Measurements from ENCODE around the gene MGLL.

The MGLL gene

DNA sequence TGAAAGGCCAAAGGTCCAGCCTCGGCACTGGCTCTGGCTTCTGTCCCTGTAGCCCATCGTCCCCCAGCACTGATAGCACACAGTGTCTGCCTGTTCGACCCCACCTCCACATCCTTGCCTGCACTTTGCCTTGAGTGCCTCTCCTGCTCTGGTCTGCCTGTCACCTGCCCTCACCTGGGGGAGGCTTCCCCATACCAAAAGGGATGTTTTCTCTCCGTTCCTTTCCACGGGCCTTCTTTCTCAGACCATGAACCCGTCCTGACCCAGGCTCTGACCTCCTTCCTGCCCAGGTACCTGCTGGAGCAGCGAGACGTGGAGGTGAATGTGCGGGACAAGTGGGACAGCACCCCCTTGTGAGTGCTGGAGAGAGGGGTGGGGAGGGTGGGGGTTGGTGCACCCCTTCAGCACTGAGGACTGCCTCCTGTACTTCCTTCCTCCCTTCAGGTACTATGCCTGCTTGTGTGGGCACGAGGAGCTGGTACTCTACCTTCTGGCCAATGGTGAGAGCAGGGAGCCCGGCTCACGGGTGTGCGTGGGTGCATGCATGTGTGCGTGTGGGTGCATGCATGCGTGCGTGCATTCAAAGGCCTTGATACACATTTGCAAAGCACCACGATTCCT, 148.1 kb downstream of the MGLL start:
- DNase-seq (ENCODE audit: low read depth), result no peak

- DNase-seq (ENCODE audit: low read depth), result no peak
Observed at GRCh38 chr3:127673191-127674100, 148.9 kb downstream of the MGLL start.

DNA sequence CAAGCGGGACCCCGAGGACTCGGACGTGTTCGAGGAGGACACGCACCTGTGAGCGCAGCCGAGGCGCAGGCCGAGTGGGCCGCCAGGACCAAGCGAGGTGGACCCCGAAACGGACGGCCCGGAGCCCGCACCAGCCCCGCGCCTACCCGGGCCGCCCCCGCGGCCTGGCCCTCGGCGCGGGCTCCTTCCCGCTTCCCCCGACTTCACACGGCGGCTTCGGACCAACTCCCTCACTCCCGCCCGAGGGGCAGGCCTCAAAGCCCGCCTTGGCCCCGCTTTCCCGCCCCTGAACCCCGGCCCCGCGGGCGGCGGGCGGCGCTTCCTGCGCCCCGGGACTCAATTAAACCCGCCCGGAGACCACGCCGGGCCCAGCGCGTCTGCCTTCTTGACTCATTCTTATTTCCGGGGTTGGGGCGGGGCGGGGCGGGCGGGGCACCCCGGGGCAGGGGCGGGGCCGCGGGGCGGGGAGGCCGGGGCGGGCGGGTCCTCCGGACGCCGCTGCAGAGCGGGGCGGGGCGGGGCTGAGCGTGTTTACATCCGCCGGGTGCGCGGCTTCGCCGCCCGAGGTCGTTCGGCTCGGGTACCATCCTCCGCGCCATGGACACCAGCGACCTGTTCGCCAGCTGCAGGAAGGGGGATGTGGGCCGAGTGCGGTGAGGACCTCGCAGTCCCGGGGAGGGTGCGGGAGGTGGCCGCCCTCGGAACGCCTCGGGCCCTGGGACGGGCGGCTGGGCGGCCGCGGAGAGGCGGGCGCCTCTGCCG, 149.7 kb downstream of the MGLL start, which contains the start of gene ABTB1:
ABTB1 (plus strand) TSS at position 524 of the 762 bp plus-strand sequence; CDS start at position 598, 74 bp downstream.
- no peak for DNase-seq (ENCODE audit: low read depth)

GRCh38 chr3:127671523-127672428, 150.5 kb downstream of the MGLL start:
- DNase-seq (ENCODE audit: low read depth), result no peak

DNA sequence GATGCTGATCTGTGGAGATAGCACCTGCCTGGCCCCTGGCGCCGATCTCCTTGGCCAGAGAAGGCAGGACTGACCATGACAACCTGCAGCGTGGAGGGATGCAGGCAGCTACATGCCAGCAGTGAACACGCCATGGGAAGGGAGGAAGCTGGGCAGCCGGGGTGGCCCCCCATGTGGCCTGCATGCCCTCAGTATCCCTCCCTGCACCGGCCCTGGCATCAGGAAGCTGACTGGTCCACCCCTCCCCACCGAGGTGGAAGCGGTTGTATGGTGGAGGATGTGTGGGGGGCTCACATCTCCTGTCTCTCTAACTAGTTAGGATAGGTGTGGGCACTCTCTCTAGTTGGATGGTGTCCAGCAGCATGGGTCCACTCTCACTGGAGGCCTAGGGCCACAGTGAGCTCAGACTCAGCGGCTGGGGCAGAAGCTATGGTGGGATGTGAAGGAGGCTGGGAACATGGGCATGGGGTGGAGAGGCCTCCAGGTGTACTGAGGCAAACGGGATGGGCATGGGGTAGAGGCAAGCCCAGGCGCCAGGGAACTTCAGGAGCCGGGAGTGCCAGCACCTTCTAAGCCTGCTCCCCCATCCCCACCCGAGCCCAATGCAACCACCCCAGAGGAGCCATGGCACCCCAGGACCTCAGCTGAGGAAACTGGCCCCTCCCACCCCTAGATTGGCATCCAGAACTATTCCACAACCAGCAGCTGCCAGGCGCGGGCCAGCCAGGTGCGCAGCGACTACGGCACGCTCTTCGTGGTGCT, 151.4 kb downstream of the MGLL start:
- no peak for DNase-seq (ENCODE audit: low read depth)

DNA sequence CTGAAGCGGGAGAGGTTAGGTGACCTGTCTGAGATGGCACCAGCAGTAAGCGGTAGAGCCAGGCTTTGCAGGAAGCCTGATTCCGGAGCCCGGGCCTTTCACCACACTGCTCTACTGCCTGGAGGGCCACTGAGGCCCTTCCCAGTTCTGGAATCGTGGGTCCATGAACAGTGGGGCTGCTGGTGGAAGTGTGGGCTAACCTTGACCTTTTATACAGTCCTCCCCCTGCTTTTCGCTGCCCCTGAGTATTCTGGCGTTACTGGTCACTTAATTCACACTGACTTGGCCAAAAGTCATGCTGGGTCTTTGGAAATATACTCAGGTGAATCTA, 152.1 kb downstream of the MGLL start:
- no peak for DNase-seq (ENCODE audit: low read depth)

DNA sequence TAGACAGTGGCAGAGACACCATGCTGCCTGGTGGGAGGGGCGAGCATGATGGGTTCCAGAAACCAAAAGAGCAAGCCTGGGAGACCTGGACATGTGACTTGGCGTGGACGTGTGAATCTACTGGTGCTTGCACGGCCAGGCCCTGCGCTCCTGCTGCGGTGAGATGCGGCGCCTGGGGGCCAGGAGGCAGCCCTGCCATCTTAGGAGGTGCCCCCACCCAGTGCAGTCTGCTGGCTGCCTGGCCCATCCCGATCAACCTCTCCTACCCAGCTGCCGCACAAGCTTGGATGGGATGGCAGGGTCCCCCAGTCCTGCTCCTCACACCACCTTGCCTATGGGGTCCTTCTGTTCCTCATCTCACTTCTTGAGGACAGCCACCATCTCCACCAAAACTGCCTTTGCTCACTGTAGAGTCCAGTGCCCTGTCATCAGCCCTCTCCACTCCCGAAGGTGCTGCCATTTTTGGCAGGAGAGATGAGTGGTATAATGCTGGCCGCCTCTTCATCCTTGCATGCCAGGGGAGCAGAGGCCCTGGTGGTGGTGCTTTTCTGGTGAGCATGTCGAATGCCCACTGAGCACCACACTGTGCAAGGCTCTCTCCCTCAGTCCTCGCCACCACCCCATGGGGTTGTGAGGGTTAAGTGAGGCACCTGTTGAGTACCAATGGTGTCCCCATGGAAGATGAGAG, 152.6 kb downstream of the MGLL start:
- DNase-seq (ENCODE audit: low read depth), result no peak

GRCh38 chr3:127668906-127669305, 153.4 kb downstream of the MGLL start:
- no peak for DNase-seq (ENCODE audit: low read depth)

- DNase-seq (ENCODE audit: low read depth), result no peak
Observed at GRCh38 chr3:127667119-127667681, 155.1 kb downstream of the MGLL start.

- DNase-seq (ENCODE audit: low read depth), result no peak
Observed at GRCh38 chr3:127666676-127667075, 155.6 kb downstream of the MGLL start.

DNA sequence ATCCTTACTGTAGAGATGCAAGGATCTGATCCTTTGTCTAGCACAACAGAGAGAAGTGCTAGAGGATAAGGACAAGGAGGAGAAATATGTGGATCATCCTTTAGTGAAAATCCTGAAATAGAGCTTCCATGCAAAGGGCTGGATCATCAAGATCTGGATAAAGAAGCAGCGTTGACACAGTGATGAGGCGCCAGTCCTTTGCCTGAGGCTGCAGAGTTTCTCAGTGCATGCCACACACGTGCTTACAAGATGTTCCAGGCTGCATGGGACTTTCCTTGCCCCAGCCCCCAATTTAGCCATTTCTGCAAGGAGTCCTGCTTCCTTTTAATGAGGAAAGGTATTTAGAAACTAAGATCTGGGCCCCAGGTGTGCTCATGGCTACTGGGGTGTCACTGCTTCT, 156.7 kb downstream of the MGLL start:
- DNase-seq (ENCODE audit: low read depth), result no peak

- DNase-seq (ENCODE audit: low read depth), result no peak
Observed at GRCh38 chr3:127665165-127665564, 157.2 kb downstream of the MGLL start.

- DNase-seq (ENCODE audit: low read depth), result no peak
Observed at GRCh38 chr3:127663151-127663550, 159.2 kb downstream of the MGLL start.

- DNase-seq (ENCODE audit: low read depth), result no peak
Observed at GRCh38 chr3:127662001-127662469, 160.3 kb downstream of the MGLL start.

GRCh38 chr3:127661600-127661999, 160.7 kb downstream of the MGLL start:
- no peak for DNase-seq (ENCODE audit: low read depth)

- no peak for DNase-seq (ENCODE audit: low read depth)
Observed at GRCh38 chr3:127660621-127661251, 161.6 kb downstream of the MGLL start.

- no peak for DNase-seq (ENCODE audit: low read depth)
Observed at GRCh38 chr3:127658234-127658633, 164.1 kb downstream of the MGLL start.

- no peak for DNase-seq (ENCODE audit: low read depth)
Observed at GRCh38 chr3:127656906-127657305, 165.4 kb downstream of the MGLL start.

DNA sequence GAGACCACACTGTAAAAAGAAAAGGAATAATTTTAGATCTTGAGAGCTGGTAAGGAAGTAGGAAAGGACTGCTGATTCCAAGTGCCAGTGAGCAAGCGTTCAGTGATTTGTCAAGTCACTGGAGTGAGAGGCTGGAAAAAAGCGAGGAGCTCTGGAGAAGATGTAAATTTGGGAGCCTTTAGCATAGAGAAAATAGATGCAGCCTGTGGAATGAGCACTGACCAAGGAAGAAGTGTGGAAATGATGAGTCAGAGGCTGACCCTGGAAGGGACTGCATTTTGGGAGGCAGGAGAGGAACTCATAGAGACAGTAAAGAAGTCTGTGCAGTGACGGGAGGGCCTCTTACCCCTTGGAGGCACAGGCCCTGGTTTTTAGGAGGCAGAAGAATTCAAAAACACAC, 166.7 kb downstream of the MGLL start:
- DNase-seq (ENCODE audit: low read depth), result no peak

Data from HS-5 (cell line).